Stimulated activated CD4-positive, alpha-beta T cell treated with anti-CD3 and anti-CD28 coated beads, Interleukin-12 subunit alpha, Interleukin-12 subunit beta, amount 100 ng/mL, for 24 hours (primary cell): ENCODE results near the gene PSEN1.

ENCODE experiments used
- DNase-seq, 2 experiments: peaks; one replicate each; pipeline ENCODE4 v3.0.0-alpha.2; 2020; ENCODE audit warnings: low read depth in 2 of 2

The PSEN1 gene

DNA sequence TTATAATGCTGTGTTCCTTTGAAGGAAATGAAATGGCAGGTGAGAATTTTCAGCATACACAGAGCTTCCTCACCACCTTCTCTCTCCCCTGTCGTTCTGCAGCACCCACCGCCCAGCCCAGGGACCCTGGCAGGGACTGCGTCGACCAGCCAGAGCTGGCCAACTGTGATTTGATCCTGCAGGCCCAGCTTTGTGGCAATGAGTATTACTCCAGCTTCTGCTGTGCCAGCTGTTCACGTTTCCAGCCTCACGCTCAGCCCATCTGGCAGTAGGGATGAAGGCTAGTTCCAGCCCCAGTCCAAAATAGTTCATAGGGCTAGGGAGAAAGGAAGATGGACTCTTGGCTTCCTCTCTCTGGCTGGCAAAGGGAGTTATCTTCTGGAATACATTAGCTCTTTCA lies 136.1 kb downstream of the PSEN1 start:
- no peak for DNase-seq
